Activated T-cell treated with anti-CD3 and anti-CD28 coated beads, Interleukin-2, amount 50 U/mL, for 72 hours (primary cell): ENCODE measurements around the gene USP24. TPM values are rescaled to one million over a fixed set of nuclear protein-coding genes. Genes with fewer than 3 reads are reported as not detected.
A peak's percentile ranks its signal among the peaks of the same experiment; 100 is the strongest.

Experiments
- ATAC-seq, 2 donors: fragments of 150-1000 bp; cut with Tn5 transposase; replicated peaks in 1 of 2; 2 replicates each; pipeline ENCODE4 v1.10.0; 2021; ENCODE audit warnings: moderate library complexity in 2 of 2, mild to moderate bottlenecking in 1 of 2
- DNase-seq, 2 donors: peaks; one replicate each; pipeline ENCODE4 v3.0.0; 2021 to 2022; ENCODE audit warnings: mixed read lengths in 1 of 2
- H3K27ac Mint-ChIP-seq: one replicate; pipeline ENCODE4 v1.8.0; 2022; ENCODE audit warnings: mild to moderate bottlenecking, moderate library complexity, mixed read lengths
- H3K27me3 Mint-ChIP-seq: one replicate; pipeline ENCODE4 v1.8.0; 2022; ENCODE audit warnings: low read depth, mixed read lengths
- H3K36me3 Mint-ChIP-seq, 2 donors: one replicate each; pipeline ENCODE4 v1.8.0; 2022; ENCODE audit warnings: mixed read lengths in 2 of 2, mild to moderate bottlenecking in 1 of 2; ENCODE audit not compliant: insufficient read depth in 2 of 2
- H3K4me1 Mint-ChIP-seq: one replicate; pipeline ENCODE4 v1.8.0; 2022; ENCODE audit warnings: low read depth, mixed read lengths
- H3K4me3 Mint-ChIP-seq, 2 donors: one replicate each; pipeline ENCODE4 v1.8.0; 2022; ENCODE audit warnings: mild to moderate bottlenecking in 2 of 2, mixed read lengths in 2 of 2, moderate library complexity in 2 of 2
- H3K9me3 Mint-ChIP-seq, 2 donors: one replicate each; pipeline ENCODE4 v1.8.0; 2022; ENCODE audit warnings: mixed read lengths in 2 of 2
- total RNA-seq, 2 donors: library from RNA; stranded (reverse); gene quantifications; one replicate each; pipeline ENCODE4 v1.2.3, GENCODE V29; 2022

USP24 gene
- total RNA-seq, 2 donors from 2014 or later, result 46.1 to 46.2 TPM

- no peak for ATAC-seq
- H3K9me3 Mint-ChIP-seq, result no peaks in the 10 kb centered on the region
- peaks cover 2 to 4% of the 10 kb centered on the region in 2 donors for H3K36me3 Mint-ChIP-seq
- H3K27ac Mint-ChIP-seq, result no peak overlapping the region
- H3K4me1 Mint-ChIP-seq, result peaks cover 13% of the 10 kb centered on the region
- no peaks in the 10 kb centered on the region for H3K27me3 Mint-ChIP-seq
- H3K4me3 Mint-ChIP-seq, result no peak overlapping the region
- DNase-seq, result no peak
Measured at GRCh38 chr1:55062801-55063576, 152.2 kb downstream of the USP24 start.

DNA sequence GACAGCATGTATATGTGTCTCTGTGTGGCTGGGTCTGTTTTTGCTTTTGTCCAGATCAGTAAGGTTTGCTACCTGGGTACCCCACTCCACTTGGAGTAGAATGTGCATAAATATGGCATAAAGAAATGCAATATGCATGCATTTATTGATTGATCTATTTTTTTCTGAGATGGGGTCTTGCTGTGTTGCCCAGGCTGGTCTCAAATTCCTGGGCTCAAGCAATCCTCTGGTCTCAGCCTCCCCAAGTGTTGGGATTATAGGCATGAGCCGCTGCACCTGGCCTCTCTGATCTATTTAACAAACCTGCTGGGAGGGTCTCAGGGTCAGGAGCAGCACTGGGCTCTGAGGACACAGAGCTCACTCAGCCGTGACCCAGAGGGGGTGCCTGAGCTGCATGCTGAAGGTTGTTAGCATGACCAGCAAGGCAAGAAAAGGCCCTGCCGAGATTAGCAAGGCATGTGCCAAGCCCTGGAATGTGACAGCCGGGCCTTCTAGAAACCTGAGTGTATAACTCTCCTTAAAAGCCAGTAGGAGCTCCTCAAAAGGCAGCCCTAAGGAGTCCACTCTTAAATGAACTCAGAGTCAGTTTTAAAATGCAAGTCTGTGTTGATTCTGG lies 153.3 kb downstream of the USP24 start:
- no peak overlapping the region for H3K4me3 Mint-ChIP-seq
- peak overlapping the region; percentile 53 for H3K27ac Mint-ChIP-seq
- no peaks in the 10 kb centered on the region for H3K27me3 Mint-ChIP-seq
- DNase-seq (no peak), ATAC-seq (no peak)
- no peaks in the 10 kb centered on the region for H3K9me3 Mint-ChIP-seq
- peaks cover 0 to under 1% of the 10 kb centered on the region in 2 donors for H3K36me3 Mint-ChIP-seq
- peaks cover 13% of the 10 kb centered on the region for H3K4me1 Mint-ChIP-seq

GRCh38 chr1:55061000-55061705 lies 154.0 kb downstream of the USP24 start:
- no peak overlapping the region for H3K4me3 Mint-ChIP-seq
- no peak for DNase-seq
- ATAC-seq, result no peak

DNA sequence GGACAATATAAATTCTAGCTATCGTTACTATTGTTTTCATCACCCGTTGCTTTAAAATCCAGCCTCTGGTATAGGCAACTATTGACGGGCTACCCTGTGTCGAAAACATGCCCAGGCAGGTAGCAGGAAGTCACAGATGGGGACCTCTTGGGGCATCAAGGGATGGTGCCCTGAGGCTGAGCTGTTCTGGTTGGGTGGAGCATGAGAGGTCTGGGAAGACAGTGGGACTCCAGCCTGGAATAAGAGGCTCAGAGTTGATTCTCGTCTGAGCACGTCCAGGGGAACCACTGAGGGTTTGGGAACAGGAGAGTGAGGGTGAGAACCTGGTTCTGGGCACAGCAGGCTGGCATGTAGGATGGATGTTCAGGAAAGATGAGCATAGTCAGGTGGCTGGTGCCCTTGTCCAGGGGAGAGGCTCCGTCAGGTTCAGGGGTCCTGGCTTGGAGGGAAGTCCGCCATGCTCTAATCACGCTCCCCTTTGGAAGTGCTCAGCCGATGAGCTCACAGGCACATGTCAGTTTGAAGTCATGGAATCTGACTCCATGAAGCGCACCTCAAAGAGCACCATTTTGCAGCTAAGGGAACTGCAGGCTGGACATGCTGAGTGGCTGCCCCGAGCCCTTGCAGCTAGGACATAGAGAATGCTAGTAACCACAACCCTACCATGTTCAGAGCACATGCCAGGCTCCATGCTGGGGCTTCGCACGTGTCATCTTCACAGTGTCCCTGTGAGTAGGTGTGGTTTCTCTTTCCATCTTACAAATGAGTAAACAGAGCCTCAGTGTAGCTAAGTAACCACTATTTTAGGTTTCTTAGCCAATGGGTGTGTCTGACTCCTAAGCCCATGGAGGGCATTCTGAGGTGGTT lies 154.8 kb downstream of the USP24 start:
- H3K27ac Mint-ChIP-seq, result no peak overlapping the region
- ATAC-seq, result peak; percentile 82 to 83

More at GRCh38 chr1:55061000-55061705, 154.0 kb downstream of the USP24 start:
- Mint-ChIP-seq H3K27me3 (no peaks in the 10 kb centered on the region), H3K36me3 (no peaks in the 10 kb centered on the region), H3K4me1 (peaks cover 13% of the 10 kb centered on the region), H3K9me3 (no peaks in the 10 kb centered on the region), H3K27ac (no peak overlapping the region)

DNA sequence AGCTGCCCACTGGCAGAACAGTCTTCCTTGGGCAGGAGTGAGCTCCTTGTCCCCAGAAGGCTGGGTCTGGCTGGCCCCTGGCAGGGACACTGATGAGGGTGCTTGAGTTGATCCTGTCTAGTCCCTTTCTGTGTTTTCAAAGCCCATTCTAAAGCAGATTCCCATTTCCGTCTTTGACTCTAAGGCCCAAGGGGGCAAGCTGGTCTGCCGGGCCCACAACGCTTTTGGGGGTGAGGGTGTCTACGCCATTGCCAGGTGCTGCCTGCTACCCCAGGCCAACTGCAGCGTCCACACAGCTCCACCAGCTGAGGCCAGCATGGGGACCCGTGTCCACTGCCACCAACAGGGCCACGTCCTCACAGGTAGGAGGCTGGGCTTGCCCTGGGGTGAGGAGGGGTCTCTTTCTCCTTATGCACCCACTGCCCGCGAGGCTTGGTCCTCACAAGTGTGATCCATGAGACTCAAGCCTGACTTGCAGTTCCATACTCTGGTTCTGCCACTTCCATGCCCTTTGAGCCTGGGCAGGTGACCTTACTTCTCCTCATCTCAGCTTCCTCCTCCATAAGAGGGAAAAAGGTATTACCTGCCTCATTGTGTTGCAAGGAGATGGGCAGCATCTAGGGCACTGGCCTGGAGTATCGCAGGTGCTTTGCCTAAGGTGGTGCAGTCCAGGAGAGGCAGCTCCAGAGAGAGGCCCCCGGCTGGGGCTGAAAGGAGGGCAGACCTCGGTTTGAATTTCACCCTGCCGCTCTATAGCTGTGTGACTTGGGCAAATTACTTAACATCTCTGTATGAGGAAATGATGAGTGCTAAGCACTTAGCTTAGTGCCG lies 155.6 kb downstream of the USP24 start:
- Mint-ChIP-seq H3K4me3 (no peak overlapping the region), H3K27ac (no peak overlapping the region), H3K27me3 (no peaks in the 10 kb centered on the region), H3K9me3 (no peaks in the 10 kb centered on the region), H3K4me1 (peaks cover 13% of the 10 kb centered on the region), H3K36me3 (no peaks in the 10 kb centered on the region)
- DNase-seq (no peak), ATAC-seq (no peak)

More for the DNA sequence above, 154.8 kb downstream of the USP24 start:
- no peaks in the 10 kb centered on the region for H3K36me3 Mint-ChIP-seq
- H3K4me1 Mint-ChIP-seq, result peaks cover 13% of the 10 kb centered on the region
- no peaks in the 10 kb centered on the region for H3K27me3 Mint-ChIP-seq
- H3K4me3 Mint-ChIP-seq, result no peak overlapping the region
- no peaks in the 10 kb centered on the region for H3K9me3 Mint-ChIP-seq
- DNase-seq, result peak; percentile 19 to 37

DNA sequence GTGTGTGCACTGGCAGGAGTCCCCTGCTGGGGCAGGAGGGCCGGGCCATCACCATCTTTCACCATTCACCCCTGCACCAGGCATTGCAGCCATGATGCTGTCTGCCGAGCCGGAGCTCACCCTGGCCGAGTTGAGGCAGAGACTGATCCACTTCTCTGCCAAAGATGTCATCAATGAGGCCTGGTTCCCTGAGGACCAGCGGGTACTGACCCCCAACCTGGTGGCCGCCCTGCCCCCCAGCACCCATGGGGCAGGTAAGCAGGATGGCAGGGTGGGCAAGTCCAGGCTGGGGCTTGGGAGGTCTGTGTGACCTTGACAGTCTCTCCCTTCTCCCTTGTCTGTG lies 157.2 kb downstream of the USP24 start:
- ATAC-seq (no peak), DNase-seq (no peak)
- H3K4me1 Mint-ChIP-seq, result peaks cover 13% of the 10 kb centered on the region
- no peak overlapping the region for H3K4me3 Mint-ChIP-seq
- H3K27me3 Mint-ChIP-seq, result no peaks in the 10 kb centered on the region
- no peaks in the 10 kb centered on the region for H3K9me3 Mint-ChIP-seq
- H3K36me3 Mint-ChIP-seq, result no peaks in the 10 kb centered on the region
- H3K27ac Mint-ChIP-seq, result no peak overlapping the region

- Mint-ChIP-seq H3K27ac (no peak overlapping the region), H3K9me3 (no peaks in the 10 kb centered on the region), H3K36me3 (no peaks in the 10 kb centered on the region), H3K27me3 (no peaks in the 10 kb centered on the region), H3K4me1 (peaks cover 13% of the 10 kb centered on the region), H3K4me3 (no peak overlapping the region)
- ATAC-seq (no peak), DNase-seq (no peak)
Measured at GRCh38 chr1:55057270-55057955, 157.8 kb downstream of the USP24 start.

- H3K36me3 Mint-ChIP-seq, result no peaks in the 10 kb centered on the region
- ATAC-seq (no peak), DNase-seq (no peak)
- H3K27me3 Mint-ChIP-seq, result no peaks in the 10 kb centered on the region
- no peaks in the 10 kb centered on the region for H3K9me3 Mint-ChIP-seq
- no peak overlapping the region for H3K4me3 Mint-ChIP-seq
- peaks cover 13% of the 10 kb centered on the region for H3K4me1 Mint-ChIP-seq
- H3K27ac Mint-ChIP-seq, result no peak overlapping the region
Measured at GRCh38 chr1:55056632-55056992, 158.6 kb downstream of the USP24 start.

DNA sequence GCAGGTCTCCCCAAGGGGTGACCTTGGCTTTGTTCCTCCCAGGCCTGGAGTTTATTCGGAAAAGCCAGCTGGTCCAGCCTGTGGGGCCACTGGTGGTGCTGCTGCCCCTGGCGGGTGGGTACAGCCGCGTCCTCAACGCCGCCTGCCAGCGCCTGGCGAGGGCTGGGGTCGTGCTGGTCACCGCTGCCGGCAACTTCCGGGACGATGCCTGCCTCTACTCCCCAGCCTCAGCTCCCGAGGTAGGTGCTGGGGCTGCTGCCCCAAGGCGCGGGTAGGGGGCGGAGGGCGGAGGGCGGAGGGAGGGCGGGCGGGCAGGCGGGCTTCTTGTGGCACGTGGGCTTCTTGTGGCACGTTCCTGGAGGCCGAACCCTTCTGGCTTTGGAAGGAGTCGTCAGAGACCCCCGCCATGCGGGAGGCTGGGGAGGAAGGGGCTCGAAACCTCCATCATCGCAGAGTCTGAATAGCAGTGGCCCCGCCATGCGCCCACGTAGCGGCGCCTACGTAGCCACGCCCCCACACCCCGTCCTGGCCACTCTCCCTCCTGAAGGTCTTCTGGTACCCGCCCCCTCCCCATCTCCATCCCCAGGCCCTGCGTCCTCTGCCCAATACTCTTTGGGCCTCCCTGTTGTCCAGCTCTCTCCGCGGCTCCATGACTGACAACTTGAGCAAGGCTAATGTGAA lies 159.1 kb downstream of the USP24 start:
- Mint-ChIP-seq H3K4me1 (peaks cover 12% of the 10 kb centered on the region), H3K36me3 (no peaks in the 10 kb centered on the region), H3K4me3 (no peak overlapping the region), H3K27ac (no peak overlapping the region), H3K9me3 (no peaks in the 10 kb centered on the region), H3K27me3 (no peaks in the 10 kb centered on the region)
- ATAC-seq, result no peak
- DNase-seq, result no peak

DNA sequence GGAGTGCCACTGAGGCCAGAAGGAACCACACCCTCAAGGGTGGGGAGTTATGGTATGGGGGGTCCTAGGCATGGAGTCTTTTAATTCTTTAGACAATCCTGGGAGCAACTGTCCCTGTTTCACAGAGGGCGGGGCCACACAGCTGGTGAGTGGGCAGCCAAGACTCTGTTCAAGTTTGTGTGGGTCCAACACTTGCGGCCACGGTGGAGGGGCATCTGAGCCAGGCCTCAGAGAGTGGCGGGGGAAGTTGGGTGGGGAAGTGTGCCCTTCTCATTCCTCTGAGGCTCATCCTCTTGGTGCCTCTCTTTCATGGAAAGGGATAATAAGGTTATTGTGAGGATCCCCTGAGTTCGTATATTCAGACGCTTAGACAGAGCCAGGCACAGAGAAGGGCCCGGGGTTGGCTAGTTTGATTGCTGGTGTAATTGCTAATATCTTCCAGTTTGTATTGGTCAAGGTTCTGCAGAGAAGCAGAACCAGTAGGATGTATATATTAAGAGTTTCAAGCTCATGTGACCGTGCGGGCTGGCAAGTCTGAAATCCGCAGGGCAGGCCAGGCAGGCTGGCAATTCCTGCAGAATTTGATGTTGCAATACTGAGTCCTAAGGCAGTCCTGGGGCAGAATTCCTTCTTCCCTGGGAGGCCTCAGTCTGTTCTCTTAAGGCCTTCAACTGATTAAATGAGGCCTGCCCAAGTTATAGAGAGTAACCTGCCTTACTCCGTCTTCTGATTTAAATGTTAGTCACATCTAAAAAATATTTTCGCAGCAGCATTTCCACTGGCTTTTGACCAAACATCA lies 159.9 kb downstream of the USP24 start:
- Mint-ChIP-seq H3K4me3 (no peak overlapping the region), H3K9me3 (no peaks in the 10 kb centered on the region), H3K27ac (no peak overlapping the region), H3K4me1 (peaks cover 4% of the 10 kb centered on the region), H3K27me3 (no peaks in the 10 kb centered on the region), H3K36me3 (no peaks in the 10 kb centered on the region)
- ATAC-seq (no peak), DNase-seq (no peak)

DNA sequence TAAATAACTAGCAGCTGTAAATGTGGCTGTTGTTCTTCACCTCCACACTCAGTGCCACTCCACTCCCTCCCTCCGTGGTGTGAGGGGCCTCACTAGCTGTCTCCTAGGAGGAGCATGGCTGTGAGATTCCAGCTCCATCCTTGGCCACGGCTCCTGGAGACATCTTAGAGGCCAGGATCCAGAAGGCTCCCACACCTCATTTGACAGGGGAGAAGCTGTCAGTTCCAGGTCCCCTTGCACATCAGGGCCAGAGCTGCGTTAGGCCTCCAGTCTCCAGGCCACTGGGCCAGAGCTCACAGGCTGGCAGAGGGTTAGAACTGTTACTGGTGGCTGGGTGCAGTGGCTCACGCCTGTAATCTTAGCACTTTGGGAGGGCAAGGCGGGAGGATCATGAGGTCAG lies 160.8 kb downstream of the USP24 start:
- H3K36me3 Mint-ChIP-seq, result no peaks in the 10 kb centered on the region
- ATAC-seq, result no peak
- no peaks in the 10 kb centered on the region for H3K9me3 Mint-ChIP-seq
- no peaks in the 10 kb centered on the region for H3K27me3 Mint-ChIP-seq
- H3K4me3 Mint-ChIP-seq, result no peak overlapping the region
- no peaks in the 10 kb centered on the region for H3K4me1 Mint-ChIP-seq
- H3K27ac Mint-ChIP-seq, result no peak overlapping the region
- DNase-seq, result no peak
